Endothelial cell of umbilical vein (primary cell): ENCODE measurements around the gene GULP1. TPM values are rescaled to one million over a fixed set of nuclear protein-coding genes. Genes with fewer than 3 reads are reported as not detected.

Experiments used
- BruUV-seq: library from RNA; stranded (reverse); fragments of 400-500 nt; replicated peaks from 2 replicates; lab custom pipeline; 2021; lab: Mats Ljungman, UMichigan
- CTCF ChIA-PET: fragments of 300-600, 350-600 bp; sonication (Branson Sonifier 250); formaldehyde crosslinking; loops from one replicate; lab custom pipeline; 2021; ENCODE audit warnings: antibody characterized with exemption, inconsistent platforms; lab: Charles Lee
- POLR2A ChIA-PET: fragments of 300-600, 350-600 bp; sonication (Branson Sonifier 250); formaldehyde crosslinking; loops from one replicate; lab custom pipeline; 2021; ENCODE audit warnings: antibody characterized with exemption, inconsistent platforms; lab: Charles Lee
- DNase-seq: peaks from one replicate; pipeline ENCODE4 v3.0.0-alpha.2; 2011; ENCODE audit warnings: low read depth, low spot score
- FAIRE-seq: peaks from 2 replicates; lab custom pipeline; 2011; peaks lifted over from hg19 to GRCh38; lab: Jason Lieb, UNC
- H2AFZ ChIP-seq: 2 replicates; pipeline ENCODE4 v1.6.0; 2012; ENCODE audit warnings: low read depth, low read length, control low read depth, inconsistent platforms
- H3K27ac ChIP-seq: 2 replicates; pipeline ENCODE4 v1.5.1; 2011; ENCODE audit warnings: low read depth, mild to moderate bottlenecking, control low read depth, low read length, moderate library complexity; ENCODE audit not compliant: insufficient read depth
- H3K27me3 ChIP-seq, 2 experiments: 2 replicates each; pipeline versions ENCODE4 v1.6.0 to v1.6.1; 2011; ENCODE audit warnings: low read length in 2 of 2, mixed read lengths in 1 of 2; ENCODE audit not compliant: control insufficient read depth in 2 of 2, insufficient read depth in 2 of 2
- H3K36me3 ChIP-seq, 2 experiments: 2 replicates in 1 of 2; 3 replicates in 1 of 2; pipeline ENCODE4 v1.5.1; 2011; ENCODE audit warnings: low read length in 2 of 2, mild to moderate bottlenecking in 1 of 2, moderate library complexity in 1 of 2; ENCODE audit not compliant: control insufficient read depth in 2 of 2, insufficient read depth in 2 of 2; ENCODE audit errors: extremely low read depth in 1 of 2
- H3K4me1 ChIP-seq: 3 replicates; pipeline ENCODE4 v1.5.1; 2011; ENCODE audit warnings: mild to moderate bottlenecking, low read length; ENCODE audit not compliant: control insufficient read depth, insufficient read depth; ENCODE audit errors: extremely low read depth
- H3K4me2 ChIP-seq: 2 replicates; pipeline ENCODE4 v1.6.1; 2011; ENCODE audit warnings: low read length, control low read depth, mixed read lengths; ENCODE audit not compliant: insufficient read depth
- H3K4me3 ChIP-seq, 3 experiments: fragments of 200-600 bp in 1 of 3; sonication (generic), shearing (Covaris generic) in 1 of 3; replicated peaks in 1 of 3; 2 replicates each; pipeline ENCODE4 v1.5.1; 2011 to 2016; ENCODE audit warnings: control low read depth in 3 of 3, low read length in 3 of 3, mild to moderate bottlenecking in 2 of 3, inconsistent platforms in 1 of 3, low read depth in 1 of 3, moderate library complexity in 1 of 3; ENCODE audit not compliant: insufficient read depth in 1 of 3
- H3K79me2 ChIP-seq: 2 replicates; pipeline ENCODE4 v1.6.0; 2012; ENCODE audit warnings: low read length, inconsistent platforms; ENCODE audit not compliant: control insufficient read depth, insufficient read depth
- H3K9ac ChIP-seq: replicated peaks from 2 replicates; pipeline ENCODE3; 2011; ENCODE audit warnings: low read length, control low read depth; ENCODE audit not compliant: insufficient read depth; ENCODE audit errors: extremely low read depth
- H3K9me1 ChIP-seq: replicated peaks from 3 replicates; pipeline ENCODE4 v1.6.0; 2011; ENCODE audit warnings: mild to moderate bottlenecking, low read length; ENCODE audit not compliant: control insufficient read depth, insufficient read depth; ENCODE audit errors: extremely low read depth
- H3K9me3 ChIP-seq: replicated peaks from 2 replicates; pipeline ENCODE4 v1.5.1; 2012; ENCODE audit warnings: low read length, inconsistent platforms; ENCODE audit not compliant: control insufficient read depth, insufficient read depth
- H4K20me1 ChIP-seq: replicated peaks from 2 replicates; pipeline ENCODE3; 2011; ENCODE audit warnings: mild to moderate bottlenecking, low read length; ENCODE audit not compliant: control insufficient read depth, insufficient read depth; ENCODE audit errors: extremely low read depth
- EZH2 ChIP-seq: IDR thresholded peaks from 2 replicates; pipeline ENCODE4 v1.6.1; 2012; ENCODE audit warnings: borderline replicate concordance, low read depth, mild to moderate bottlenecking, moderate library complexity, low read length, inconsistent platforms; ENCODE audit not compliant: severe bottlenecking
- FOS ChIP-seq: IDR thresholded peaks from 2 replicates; pipeline ENCODE4 v1.6.1; 2011; ENCODE audit warnings: mild to moderate bottlenecking, low read length, moderate library complexity, borderline replicate concordance; ENCODE audit not compliant: insufficient read depth
- GATA2 ChIP-seq: IDR thresholded peaks from 2 replicates; pipeline ENCODE4 v1.7.0; 2011; ENCODE audit warnings: low read depth, mild to moderate bottlenecking, moderate library complexity, mixed read lengths, low read length; ENCODE audit not compliant: insufficient read length, insufficient read depth
- JUN ChIP-seq: IDR thresholded peaks from 2 replicates; pipeline ENCODE4 v1.6.1; 2011; ENCODE audit warnings: borderline replicate concordance, low read depth; ENCODE audit not compliant: insufficient read length, insufficient read depth
- MYC ChIP-seq: IDR thresholded peaks from one replicate; pipeline ENCODE4 v1.6.1; 2011; ENCODE audit warnings: mild to moderate bottlenecking, low read depth, low read length
- POLR2A ChIP-seq: IDR thresholded peaks from 2 replicates; pipeline ENCODE4 v1.6.1; 2012; ENCODE audit warnings: low read depth, mild to moderate bottlenecking, control low read depth, low read length
- POLR2AphosphoS5 ChIP-seq: IDR thresholded peaks from 2 replicates; pipeline ENCODE4 v1.6.1; 2012; ENCODE audit warnings: low read depth, mild to moderate bottlenecking, control low read depth, low read length, moderate library complexity; ENCODE audit not compliant: insufficient read depth
- dilution Hi-C: fragments of 300-500 bp; cut with MboI; formaldehyde crosslinking; loops from one replicate; pipeline ENCODE4 v1.15.0; 2019; ENCODE audit warnings: low sequenced_read_pairs; ENCODE audit not compliant: extremely low pct_ligation_motif_present
- intact Hi-C: fragments of 100-400 bp; cut with micrococcal nuclease; formaldehyde crosslinking; loops from one replicate; pipeline ENCODE4 v1.10.0; 2022
- polyA plus RNA-seq, 4 experiments: library from polyadenylated mRNA; depleted of rRNA in 3 of 4; stranded (reverse) in 3 of 4; unstranded in 1 of 4; fragments of >200 nt; gene quantifications; 2 replicates each; pipeline versions ENCODE4 v1.2.1 to v1.2.3, GENCODE V29; 2011 to 2012; ENCODE audit warnings: missing spikeins in 1 of 4
- total RNA-seq: library from RNA; stranded (reverse); gene quantifications from 2 replicates; pipeline ENCODE4 v1.2.3, GENCODE V29; 2021
- TF ChIP-seq, protein P1 (sequence below), 2 donors: IDR thresholded peaks; 1 replicate in 1 of 2; 2 replicates in 1 of 2; pipeline ENCODE4 v1.5.1; 2011; ENCODE audit warnings: low read length in 2 of 2, mild to moderate bottlenecking in 2 of 2, moderate library complexity in 2 of 2, control low read depth in 1 of 2, inconsistent platforms in 1 of 2, low read depth in 1 of 2; ENCODE audit not compliant: insufficient read depth in 1 of 2; ENCODE audit errors: extremely low read depth in 1 of 2
- TF ChIP-seq, protein P2 (sequence below): IDR thresholded peaks from 2 replicates; pipeline ENCODE4 v1.6.1; 2011; ENCODE audit not compliant: insufficient read depth, insufficient read length

GULP1 gene
- total and polyA plus RNA-seq, 2 donors (not counting 3 experiments of a cell fraction or from before 2014, with no cell fraction given): 24.4 to 53.8 TPM

DNA sequence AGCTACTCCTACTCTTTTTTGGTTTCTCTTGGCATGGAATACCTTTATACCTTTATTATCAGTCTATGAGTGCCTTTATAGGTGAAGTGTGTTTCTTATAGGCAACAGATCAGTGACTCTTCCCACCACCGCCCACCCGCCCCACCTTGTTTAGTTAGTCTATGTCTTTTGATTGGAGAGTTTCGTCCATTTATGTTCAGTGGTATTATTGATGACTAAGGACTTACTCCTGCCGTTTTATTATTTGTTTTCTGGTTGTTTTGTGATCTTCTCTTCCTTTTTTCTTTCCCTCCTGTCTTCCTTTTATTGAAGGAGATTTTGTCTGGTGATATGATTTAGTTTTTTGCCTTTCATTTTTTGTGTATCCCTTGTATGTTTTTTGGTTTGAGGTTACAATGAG is 179.5 kb downstream of the GULP1 start:
- H2AFZ ChIP-seq: no peak overlapping the region
- H3K9me1 ChIP-seq: no peaks in the 10 kb centered on the region
- TF ChIP-seq EZH2: no peak
- TF ChIP-seq FOS: no peak
- TF ChIP-seq, protein P1, sequence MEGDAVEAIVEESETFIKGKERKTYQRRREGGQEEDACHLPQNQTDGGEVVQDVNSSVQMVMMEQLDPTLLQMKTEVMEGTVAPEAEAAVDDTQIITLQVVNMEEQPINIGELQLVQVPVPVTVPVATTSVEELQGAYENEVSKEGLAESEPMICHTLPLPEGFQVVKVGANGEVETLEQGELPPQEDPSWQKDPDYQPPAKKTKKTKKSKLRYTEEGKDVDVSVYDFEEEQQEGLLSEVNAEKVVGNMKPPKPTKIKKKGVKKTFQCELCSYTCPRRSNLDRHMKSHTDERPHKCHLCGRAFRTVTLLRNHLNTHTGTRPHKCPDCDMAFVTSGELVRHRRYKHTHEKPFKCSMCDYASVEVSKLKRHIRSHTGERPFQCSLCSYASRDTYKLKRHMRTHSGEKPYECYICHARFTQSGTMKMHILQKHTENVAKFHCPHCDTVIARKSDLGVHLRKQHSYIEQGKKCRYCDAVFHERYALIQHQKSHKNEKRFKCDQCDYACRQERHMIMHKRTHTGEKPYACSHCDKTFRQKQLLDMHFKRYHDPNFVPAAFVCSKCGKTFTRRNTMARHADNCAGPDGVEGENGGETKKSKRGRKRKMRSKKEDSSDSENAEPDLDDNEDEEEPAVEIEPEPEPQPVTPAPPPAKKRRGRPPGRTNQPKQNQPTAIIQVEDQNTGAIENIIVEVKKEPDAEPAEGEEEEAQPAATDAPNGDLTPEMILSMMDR (IDR thresholded peaks at IDR 0.05; ENCODE audit: extremely low read depth in 1 of 2, insufficient read depth in 1 of 2, low read depth in 1 of 2, low read length in 2 of 2): no peak
- no peak for TF ChIP-seq POLR2A
- no peak for TF ChIP-seq MYC
- TF ChIP-seq, protein P2, sequence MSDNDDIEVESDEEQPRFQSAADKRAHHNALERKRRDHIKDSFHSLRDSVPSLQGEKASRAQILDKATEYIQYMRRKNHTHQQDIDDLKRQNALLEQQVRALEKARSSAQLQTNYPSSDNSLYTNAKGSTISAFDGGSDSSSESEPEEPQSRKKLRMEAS: no peak
- TF ChIP-seq JUN: no peak
- TF ChIP-seq GATA2: no peak
- TF ChIP-seq POLR2AphosphoS5: no peak
- no peak for DNase-seq
- peaks cover 4% of the 10 kb centered on the region for H3K4me1 ChIP-seq
- FAIRE-seq: no peak
- CTCF ChIA-PET: interaction anchor here (1.2 kb wide), 1 partner anchor 12 kb away, joined by 3 read pairs; no protein-coding TSS in a partner anchor
- H3K4me2 ChIP-seq: no peak overlapping the region
- dilution Hi-C loops: no loop called here
- H3K27ac ChIP-seq: no peak overlapping the region
- no peak overlapping the region for H3K9ac ChIP-seq
- no peaks in the 10 kb centered on the region for H3K79me2 ChIP-seq
- POLR2A ChIA-PET: no interaction called here
- no peaks in the 10 kb centered on the region for H4K20me1 ChIP-seq
- intact Hi-C loops: no loop called here
- H3K36me3 ChIP-seq: no peaks in the 10 kb centered on the region
- H3K27me3 ChIP-seq: no peaks in the 10 kb centered on the region
- no peaks in the 10 kb centered on the region for H3K9me3 ChIP-seq
- no peak overlapping the region for H3K4me3 ChIP-seq
- no TSS peak for BruUV-seq
